Diencephalon (tissue), 1 donor: ENCODE results near the gene LRATD1. TPM values are rescaled to one million over a fixed set of nuclear protein-coding genes. Genes with fewer than 3 reads are reported as not detected.

ENCODE experiments used
- total RNA-seq: library from RNA; depleted of rRNA; stranded (reverse); fragments of >200 nt; gene quantifications from one replicate; pipeline ENCODE4 v1.2.3, GENCODE V29; 2014

The LRATD1 gene
- total RNA-seq: 63.2 TPM

DNA sequence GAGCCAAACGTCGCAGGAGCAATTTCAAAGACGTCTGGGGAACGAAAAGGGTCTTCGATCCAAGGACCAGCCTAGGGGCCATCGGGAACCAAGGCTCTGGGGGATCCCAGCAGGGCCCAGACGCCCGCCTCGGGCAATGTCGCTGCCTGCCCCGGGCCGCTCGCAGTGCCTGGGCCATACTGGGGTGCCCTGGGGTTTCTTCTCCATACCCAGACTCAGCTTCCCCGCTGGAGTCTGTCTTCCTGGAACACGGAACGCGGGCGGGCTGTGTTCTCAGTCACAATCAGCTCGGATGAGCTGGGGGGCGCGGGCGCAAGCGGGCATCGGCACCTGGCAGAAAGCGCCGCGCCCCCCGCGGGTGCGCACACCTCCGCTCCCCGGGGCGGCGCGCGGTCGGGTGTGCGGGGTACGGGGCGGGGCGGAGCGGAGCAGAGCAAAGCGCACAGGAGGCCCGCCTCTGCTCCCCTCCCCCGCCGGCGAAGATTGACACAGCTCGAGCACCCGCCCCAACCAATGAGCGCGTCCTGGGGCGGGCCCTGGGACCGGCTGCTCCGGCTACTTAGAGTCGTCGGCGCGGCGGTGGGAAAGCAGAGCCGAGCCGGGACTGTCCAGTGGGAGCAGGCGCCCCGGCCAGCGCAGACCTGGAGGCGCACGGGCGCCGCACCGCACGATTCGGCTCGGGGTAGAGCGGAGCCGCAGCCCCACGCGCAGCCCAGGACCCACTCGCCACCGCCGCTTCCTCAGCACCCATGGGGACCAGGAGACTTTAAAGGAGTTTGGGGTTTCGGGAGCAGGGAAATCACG is at the start of gene LRATD1:
TSS of gene LRATD1 (plus strand) at position 585 of the 804 bp plus-strand sequence. CDS start 1,263 bp downstream, outside the sequence.

